GM19324 (cell line): ENCODE measurements around the gene TTC28.

ENCODE experiments used
- ATAC-seq: cut with Tn5 transposase; IDR thresholded peaks from one replicate; pipeline ENCODE4 v1.9.1; 2021; ENCODE audit warnings: mild to moderate bottlenecking, moderate library complexity; ENCODE audit not compliant: unreplicated experiment, low FRiP score

TTC28 gene

DNA sequence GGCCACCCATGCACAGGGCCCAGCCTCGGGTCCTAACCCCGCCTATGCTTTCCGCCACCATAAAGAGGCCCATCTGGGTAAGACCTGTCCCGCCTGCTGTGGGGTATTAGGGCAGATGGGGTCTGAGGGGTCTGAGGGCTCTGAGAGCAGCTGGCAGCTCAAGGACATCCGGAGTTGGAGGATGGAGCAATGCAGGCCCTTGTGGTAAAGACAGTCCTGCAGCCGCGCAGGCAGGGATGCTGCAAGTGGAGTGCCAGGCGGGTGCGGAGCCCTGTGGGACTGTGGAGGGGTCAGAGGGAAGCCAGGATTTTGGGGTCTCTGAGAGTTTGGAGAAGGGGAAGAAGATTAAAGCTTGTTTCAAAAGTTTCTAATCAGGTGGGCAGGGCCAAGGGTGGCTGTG is 679.3 kb downstream of the TTC28 start:
- ATAC-seq: no peak

DNA sequence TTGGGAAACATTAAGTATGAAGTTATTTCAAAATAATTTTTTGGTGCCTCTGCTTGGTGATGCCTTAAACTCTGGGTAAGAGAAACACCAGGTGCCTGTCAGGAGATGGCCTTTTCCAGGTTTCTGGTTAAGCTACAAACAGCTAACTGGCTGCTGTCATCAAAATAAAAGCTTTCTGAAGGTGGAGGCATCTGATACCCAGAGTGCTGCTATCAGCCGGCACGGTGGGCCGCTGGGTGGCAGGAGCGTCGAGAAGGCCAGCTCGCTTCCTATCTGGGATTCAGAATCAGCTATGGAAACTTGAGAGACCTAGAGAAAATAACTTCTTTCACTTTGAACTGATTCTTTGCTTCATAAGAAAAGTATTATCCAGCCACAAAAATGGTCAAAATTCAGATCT is 679.8 kb downstream of the TTC28 start:
- ATAC-seq: no peak

DNA sequence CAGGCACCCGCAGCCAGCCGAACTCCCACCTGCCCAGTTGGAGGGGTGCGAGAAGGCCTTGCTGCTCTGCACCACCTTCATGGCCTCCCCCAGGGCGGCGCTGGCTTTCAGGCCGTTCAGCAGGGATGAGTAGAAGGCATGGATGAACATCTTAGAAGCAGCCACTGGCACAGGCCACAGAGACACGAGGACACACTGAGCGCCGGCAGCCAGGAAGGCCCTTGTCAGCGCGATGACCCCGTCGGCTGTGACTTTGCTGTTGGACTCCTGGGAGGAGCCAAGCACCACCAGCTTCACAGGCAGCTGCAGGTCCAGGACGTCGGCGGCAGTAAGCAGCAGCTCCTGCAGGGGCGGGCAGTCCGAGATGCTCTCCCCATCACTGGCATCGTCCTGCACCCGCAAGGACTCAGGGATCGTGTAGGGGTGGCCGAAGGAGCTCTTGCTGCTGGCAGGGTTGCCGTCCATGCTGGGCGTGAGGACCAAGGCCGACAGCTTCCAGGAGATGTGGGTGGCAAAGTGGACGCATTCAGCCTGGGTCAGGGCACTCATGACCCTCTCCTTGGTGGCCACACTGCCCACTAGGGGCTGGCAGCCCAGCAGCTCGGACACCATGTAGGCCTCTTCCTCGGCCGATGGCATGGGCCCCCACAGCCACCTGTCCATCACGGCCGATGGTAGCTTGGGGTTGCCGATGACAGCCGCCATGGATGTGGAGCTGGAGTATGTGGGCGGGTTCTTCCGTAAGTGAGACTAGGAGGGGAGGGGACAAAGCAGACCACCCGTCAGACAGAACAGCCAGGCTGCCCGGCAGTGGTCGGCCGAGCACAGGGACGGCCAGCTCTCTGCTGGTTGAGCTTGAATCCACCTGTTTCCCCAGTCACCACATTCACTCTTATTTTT is 680.9 kb downstream of the TTC28 start:
- no peak for ATAC-seq

DNA sequence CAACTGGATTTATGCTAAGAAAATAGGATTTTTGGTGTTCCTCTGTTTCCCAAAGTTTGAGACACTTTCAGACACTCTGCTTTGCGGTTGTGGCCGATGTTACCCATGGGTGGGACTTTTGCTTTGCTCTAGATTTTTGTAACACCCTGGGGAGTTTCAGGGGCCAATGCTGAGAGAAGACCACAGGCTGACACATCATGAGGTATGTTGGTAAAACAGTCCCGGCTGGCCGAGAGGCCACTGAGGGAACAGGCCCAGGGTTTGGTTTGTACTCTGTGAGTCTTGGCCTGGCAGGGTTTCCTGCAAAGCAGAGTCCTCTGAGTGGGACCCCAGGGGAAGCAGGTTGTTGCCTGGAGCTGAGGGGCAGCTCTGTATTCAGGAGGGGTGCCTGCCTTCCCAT is 682.1 kb downstream of the TTC28 start:
- no peak for ATAC-seq

DNA sequence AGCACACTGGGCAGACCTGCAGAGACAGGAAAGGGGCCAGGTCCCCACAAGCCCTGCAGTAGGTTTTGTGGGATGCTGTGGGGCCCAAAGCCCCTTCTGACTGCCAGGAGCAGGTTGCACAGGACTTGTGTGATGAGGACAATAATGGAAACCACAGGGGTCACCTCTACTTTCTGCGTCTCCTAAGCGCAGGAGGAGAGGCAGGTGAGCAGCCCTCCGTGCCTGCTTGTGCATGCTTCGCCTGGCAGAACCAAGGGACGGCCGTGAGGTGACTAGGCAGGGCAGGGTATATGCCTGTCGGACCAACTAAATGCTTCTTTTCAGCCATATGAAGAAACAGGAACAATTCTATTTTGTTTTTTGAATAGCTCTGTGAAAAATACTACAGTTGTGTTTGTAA is 682.7 kb downstream of the TTC28 start:
- ATAC-seq: no peak

DNA sequence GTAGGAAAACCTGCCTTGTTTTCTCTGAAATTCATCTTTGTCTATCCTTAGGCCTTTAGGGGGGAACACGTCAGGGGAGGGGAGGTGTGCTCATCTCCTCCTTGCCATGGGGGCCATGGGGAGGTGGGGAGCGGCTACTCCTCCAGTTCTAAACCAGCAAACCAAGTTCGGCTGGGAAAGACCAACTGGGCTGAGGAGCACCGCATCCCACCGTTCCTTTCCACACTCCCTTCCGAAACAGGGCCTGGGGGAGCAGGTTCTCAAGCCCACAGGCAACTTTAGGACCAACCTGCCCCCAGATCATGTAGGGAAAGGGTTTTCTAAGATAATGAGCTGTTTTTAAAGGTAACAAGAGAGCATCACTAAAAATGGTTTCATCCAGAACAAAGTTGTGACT is 683.1 kb downstream of the TTC28 start:
- no peak for ATAC-seq

DNA sequence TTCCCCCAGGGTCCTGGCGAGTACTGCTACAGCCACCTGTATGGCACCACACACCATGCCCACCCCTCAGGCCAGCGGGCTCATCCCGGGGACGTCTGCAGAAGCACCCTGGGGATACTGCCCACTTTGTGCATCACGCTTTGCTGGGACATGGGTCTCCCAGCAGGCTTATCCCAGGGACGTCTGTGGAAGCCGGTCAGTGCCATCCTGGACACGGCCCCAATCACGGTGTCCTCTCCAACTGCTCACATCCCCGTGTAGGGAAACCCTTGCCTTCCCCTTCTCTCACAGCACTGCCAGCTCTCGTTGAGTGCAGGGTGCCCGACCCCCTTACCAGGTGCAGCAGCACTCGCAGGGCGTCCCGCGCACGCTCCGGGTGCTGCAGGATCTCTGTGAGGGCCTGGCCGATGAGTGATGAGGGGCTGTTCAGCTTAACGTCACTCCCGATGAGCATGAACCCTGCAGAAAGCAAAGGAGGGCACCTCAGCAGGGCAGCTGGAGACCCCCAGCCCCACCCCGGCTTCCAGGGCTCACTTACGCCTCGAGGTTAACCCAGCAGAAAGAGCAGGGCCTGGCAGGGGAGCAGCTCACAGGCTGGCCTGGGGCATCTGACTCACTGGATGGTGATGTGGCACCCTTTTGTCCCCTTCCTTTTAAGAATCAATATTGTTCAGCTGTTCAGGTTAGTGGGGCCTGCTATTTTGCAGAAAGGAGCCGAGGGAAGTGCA is 683.7 kb downstream of the TTC28 start:
- ATAC-seq: no peak

DNA sequence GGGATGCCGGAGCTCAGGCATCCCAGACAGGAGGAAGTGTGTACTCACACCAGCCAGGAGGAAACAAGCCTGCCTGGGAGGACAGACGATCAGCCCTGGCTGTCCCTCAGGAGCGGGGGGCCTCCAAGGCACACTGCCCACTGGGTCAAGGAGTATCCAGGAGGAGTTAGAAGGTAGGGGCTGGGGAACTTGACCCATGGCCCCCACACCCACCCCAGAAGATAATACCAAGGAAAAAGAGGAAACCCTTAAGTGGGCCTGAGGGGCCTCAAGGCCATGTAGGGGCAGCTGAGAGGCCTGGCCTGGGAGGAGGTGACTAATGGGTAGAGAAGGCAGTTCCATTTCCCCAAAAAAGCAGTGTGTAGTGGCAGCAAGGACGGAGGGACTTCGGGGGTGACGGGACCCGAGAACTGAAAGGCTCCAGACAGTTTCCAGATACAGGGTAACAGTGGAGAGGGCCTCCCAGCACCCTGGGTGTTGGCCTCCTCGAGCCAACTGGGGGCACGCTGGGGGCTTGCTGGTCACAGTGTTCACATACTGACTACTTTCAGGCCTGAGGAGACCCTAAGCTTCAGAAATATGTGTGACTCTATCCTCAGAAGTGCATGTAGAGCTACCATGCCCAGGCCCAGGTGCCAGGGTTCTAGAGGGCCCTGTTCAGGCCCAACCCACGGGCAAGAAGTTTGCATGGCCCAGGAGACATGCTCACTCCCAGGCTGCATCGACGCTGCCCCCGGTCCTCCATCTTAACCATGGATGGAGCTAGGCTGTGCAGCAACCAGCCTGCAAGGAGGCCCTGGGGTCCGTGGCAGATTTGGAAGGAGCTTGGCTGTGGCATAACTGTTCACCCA is 684.9 kb downstream of the TTC28 start:
- ATAC-seq: no peak

DNA sequence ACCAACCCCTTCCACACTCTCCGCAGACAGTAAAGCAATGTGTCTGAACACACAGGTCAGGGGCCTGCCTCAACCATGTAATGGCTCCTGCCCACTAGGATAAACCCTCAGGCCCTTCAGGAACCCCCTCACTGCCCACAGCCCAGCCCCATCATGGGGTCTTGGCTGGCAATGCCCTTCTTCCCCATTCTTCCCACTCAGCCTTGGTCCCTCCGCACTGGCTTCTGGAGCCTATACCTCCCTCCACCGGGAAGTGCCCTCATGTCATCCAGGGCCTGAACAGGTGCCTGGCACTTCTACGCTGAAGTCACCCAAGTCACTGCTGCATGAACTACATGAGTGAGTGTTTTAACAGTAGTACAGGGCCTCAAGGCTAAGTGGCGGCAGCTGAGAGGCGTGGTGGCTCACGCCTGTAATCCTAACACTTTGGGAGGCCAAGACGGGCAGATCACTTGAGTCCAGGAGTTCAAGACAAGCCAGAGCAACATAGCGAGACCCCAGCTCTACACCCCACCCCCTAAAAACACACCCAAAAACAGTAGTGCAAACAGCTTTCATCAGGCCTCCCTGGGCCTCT is 685.8 kb downstream of the TTC28 start:
- ATAC-seq: no peak

DNA sequence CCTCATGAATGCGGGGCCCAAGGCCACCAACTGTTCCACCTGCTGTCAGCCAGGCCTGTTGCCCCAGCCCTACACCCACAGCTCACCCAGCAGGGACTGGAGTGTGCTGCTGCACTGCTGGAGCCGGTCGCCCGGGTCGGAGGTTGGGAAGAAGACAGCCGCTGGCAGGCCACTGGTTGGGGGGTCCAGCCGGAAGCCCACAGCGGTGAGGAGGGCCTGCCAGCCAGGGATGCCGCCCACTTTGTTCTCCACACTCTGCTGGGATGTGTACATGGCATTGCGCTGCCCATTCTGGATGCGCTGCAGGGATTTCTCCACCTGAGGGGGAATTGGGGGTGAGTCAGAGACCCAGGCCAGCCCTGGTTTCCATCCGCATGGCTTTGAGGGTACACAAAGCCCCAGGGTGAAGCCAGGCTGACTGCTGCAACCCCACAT is 686.4 kb downstream of the TTC28 start:
- ATAC-seq: no peak

DNA sequence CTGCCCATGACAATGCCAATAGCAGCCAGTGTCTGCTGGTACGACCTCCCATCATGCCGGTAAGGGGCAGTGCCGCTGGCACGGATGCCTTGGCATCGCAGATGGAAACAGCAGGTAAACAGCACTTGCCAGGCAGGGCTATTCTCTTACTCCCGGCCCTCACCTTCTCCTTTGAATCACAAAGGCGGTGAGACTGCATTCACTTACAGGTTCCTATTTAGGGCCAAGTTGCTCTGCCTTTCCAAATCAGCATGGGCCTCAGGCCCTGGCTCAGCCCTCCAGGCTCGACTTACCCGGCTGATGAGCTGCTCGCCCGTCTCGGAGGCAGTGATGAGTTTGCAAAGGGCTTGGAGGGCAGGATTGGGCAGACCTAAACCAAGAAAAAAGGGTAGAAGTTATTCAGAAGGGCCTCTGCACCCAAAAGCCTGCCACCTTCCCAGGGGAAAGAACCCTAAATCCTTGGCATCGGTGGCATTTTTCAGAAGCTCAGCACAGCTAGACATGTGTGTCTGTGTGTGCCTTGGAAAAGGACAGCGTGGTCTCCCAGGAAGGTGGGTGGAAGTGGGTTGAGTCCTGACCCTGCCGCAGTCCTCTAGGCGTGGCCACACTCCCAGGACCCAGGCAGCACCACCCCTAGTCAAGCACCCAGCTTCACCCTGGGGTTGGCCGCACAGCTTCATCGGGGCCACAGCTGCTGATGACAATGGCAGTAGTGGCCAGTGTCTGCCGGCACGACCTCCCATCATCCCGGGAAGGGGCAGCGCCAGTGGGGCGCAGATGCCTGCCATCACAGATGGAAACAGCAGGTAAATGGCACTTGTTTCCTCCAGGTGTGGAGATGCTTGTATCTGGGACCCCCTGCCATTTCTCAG is 687.1 kb downstream of the TTC28 start:
- ATAC-seq: no peak

DNA sequence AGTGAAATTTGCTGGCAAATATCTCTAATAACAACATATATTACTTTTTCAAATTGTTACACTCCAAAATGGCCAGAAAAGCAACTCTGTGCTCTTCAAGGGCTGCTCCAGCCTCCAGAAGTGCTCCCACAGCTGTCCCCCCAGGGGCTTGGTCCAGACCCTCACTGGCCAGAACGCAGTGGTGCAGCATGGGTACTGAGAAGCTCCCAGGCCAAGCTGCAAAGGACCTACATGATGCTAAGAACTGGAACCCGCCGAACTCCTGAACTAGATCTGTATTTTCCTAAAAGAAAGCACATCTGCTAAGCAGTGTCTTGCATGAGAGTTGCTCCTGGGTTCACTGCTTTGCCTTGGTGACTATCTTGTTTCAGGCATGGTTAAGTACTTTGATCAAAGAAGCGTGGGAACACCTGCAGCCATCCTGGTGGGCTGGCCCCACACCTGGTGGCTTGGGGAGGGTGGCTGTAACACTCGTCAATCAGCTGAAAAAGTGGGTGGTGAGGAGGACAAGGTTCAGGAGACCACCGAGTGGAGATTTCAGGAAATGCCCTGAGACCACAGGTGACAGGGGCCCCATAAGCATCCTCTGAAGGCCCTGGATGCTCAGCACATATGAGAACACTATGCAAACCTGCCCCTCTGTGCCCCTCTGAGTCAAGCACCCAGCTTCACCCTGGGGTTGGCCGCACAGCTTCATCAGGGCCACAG is 687.9 kb downstream of the TTC28 start:
- no peak for ATAC-seq

DNA sequence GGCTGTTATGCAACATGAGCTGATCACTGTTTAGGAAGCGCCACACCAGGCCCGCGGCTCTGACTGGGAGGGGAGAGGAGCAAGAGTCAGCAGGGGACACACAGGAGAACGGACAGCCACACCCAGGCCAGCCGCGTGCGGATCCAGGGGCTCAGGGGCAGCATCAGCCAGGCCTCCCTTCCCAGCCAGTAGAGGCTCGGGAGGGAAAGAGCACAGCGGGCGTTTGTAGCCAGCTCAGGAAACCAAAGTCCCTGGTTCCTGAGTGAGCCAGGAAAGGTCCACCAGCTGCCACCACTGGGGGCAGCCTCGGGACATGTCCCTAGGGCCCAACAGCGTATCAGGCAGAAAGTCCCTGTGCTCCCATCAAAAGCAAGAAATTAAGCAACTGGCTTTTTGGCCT is 688.8 kb downstream of the TTC28 start:
- no peak for ATAC-seq

DNA sequence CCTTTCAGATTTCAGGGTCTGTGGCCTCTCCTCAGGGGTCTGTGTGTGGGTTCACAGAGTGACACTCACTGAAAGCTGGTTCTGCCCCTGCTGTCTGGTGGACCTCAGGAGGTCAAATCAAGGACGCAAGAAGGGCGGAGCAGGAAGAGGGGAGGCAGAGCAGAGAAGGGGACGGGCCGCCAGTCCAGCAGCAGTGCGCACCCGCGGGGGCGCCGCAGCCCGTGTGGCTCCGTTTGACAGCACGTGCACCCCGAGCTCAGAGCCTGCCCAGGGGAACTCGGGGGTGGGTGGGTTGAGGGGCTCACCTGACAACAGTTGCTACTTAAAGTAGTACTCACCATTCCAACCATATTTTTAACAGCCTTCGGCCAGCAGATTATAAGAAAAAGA is 689.2 kb downstream of the TTC28 start:
- ATAC-seq: no peak

DNA sequence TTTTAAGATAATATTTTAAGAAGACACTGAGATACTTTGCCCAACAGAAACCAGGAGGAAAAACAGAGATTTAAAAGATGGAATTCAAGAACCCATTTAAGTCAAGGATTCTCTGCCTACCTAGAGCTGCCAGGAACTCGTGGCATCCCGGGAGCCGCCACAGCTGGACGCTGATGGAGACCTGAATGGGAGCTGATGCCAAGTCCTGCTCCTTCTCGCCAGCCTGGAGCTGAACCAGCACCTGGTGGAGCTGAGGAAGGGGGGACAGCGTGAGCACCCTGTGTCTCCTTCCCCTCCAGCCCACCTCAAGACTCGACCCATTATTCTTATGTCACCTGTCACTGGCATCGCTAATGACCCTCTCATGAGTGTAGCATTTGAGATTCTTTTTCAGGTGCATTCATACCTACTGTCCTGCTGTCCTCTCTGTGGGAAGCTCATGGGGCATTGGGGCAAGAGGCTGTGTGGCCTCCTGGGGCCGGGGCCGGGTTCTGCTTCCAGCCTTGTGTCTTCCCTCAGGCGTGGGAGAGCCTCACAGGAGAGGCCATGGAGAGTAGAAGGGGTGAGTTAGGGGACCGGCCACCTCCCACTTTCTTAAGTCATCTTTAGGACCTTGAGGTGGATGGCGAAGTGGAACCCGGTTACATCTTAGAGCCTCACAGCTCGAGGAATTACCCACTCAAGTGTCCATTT is 689.7 kb downstream of the TTC28 start:
- ATAC-seq: no peak

DNA sequence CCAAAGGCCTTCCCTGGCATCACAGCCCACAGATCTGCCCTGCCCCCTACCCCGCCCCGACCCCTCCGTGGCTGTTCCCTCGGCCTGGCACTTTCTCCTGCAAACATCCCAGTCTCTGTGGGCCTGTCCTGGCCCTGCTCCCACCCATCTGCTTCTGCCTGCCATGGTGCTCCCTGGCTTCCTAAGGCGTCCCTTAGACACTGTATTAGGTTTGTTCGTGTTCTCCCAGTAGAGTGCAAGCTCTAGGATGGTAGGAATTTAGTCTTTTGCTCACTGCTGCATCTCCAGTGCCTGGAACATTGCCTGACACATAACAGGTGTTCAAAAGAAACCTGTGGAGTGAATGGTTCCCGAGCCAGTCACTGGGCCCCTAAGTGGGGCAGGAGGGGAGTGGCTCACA is 690.9 kb downstream of the TTC28 start:
- no peak for ATAC-seq

DNA sequence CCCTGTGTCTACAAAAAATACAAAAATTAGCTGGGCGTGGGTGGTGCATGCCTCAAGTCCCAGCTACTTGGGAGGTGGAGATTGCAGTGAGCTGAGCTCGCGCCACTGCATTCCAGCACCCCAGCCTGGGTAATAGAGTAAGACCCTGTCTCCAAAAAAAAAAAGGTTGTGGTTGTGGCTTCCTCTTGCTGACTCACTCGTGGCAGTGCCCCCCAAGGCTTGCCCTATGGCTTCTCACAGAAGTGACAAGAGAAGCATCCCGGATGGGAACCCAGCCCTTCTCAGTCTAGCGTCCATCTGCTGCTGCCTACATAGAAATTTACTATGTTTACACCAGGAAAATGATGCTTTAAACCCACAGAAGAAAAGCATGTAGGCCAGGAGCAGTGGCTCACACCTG is 692.1 kb downstream of the TTC28 start:
- ATAC-seq: no peak

DNA sequence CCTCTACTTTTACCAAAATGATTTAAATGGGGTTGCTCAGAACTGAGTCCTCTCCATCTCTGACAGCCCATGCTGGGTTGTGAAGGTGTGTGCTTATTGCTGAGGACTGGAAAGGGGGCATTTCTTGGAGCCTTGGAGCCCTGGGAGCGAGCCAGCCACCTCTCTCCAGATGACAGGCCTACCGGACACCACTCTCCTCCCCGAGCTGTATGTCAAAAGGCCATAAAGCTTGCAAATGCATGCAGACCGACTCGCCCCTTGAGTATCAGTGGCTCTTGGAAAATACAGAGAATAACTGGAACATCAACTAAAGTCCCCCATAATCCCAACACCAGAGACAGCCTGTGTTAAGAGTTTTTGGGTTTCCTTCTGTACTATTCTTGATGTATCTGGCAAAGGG is 692.7 kb downstream of the TTC28 start:
- no peak for ATAC-seq

DNA sequence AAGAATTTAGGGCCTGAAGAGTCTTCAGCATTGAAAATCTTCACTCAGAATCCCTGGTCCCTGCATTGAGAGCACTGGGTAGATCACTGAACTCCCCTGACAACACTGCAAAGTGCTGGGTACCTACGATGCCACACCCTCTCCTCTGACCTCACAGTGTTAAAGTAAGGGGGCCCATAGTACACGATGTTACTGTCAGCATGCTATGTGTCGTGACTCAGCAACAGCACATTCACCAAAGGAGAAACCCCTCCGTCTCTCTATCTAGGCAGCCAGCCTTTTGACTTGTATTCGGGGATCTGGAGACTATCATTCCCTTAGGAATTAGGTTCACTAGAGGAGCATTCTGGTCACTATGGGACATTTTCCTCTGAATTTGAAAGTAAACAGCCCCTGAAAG is 693.2 kb downstream of the TTC28 start:
- ATAC-seq: no peak
